Endometrium (tissue), 2 donors: Measurements from ENCODE around the gene PTPRD.
"Not testable (repeated sequence)": the region's sequence is repeated elsewhere in the genome, so short reads cannot be mapped to it uniquely, and the experiment has no call there.

Experiments used
- FAIRE-seq: peaks from 2 replicates; lab custom pipeline; 2012; peaks lifted over from hg19 to GRCh38; lab: Jason Lieb, UNC
- donor health status: control.
- donor health status: control.

Gene PTPRD

DNA sequence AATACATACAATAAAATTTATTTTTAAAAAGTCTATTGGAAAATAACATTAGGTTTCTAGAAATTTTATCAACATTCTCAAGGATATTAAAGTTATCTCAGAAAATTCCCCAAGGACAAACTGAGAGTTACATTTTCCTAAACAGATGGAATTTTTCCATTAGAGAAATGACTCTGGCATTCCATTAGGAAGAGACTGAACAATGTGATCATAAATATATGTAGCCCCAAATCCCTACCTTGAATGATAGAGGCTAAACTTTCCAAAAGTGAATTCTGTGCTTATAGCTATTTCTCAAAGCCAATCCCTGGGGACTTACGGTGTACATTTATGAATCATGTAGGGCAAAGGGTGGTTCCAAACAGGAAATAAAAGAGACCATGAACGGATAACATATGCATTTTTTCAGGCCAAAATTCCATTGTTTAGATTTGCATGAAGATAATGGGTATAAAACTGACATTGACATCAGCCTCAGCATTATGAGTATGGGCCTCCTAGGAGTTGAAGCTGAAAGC is 1632.2 kb downstream of the PTPRD start:
- no peak for FAIRE-seq

DNA sequence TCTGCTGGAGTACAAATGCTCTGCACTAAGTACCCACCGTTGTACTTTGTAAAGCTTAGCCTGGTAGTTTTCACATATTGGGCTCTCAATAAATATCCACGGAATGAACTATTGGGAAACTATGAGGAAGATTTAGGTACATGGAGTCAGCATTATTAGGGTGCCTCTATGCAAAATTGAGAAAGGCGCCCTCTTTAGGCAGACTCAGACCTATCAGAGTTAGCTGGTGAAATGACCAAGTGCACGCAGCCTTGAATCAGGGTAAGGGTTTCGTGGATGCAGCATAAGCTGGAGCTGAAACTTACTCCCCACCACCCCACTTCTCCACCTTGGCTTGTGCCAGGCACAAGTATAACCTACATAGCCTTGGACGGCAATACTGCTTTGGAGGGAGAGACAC is 1634.5 kb downstream of the PTPRD start:
- no peak for FAIRE-seq

DNA sequence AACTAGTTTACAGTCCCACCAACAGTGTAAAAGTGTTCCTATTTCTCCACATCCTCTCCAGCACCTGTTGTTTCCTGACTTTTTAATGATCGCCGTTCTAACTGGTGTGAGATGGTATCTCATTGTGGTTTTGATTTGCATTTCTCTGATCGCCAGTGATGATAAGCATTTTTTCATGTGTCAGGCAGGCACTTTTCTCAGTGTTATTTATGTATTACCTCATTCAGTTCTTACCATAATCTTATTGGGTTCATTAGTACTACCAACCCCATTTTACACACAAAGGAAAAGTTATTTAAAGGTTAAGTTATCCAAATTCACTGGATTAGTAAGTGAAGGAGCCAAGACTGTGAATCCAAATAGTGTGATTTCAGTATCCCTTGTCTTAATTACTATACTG is 1644.5 kb downstream of the PTPRD start:
- not testable (repeated sequence) for FAIRE-seq

DNA sequence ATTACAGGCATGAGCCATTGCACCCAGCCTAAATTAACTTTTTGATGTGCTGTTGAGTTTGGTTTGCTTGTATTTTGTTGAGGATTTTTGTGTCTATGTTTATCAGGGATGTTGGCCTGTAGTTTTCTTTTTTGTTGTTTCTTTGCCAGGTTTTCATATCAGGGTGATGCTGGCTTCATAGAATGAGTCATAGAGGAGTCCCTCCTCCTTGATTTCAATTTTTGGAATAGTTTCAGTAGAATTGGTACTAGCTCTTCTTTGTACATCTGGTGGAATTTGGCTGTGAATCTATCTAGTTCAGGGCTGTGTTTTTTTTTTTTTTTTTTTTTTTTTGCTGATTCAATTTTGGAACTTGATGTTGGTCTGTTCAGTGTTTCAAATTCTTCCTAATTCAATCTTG is 1648.9 kb downstream of the PTPRD start:
- no peak for FAIRE-seq

DNA sequence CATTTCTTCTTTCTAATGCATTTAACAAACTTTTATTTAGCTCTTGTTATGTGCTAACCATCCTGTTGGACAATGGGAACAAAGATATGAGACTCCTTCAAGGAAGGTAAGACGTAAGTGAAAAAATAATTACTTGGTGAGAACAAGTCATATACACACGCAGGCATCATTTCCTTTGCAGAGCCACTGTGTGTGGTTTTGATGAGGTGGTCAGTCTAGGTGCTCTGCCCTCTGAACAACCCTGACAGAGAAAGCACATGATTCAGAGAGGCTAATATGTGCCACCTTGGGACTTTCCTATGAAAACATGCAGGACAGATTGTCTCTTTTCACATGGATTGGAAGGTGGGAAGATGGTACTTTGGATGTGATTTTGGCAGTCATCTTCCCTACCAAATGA is 1650.7 kb downstream of the PTPRD start:
- FAIRE-seq: no peak

DNA sequence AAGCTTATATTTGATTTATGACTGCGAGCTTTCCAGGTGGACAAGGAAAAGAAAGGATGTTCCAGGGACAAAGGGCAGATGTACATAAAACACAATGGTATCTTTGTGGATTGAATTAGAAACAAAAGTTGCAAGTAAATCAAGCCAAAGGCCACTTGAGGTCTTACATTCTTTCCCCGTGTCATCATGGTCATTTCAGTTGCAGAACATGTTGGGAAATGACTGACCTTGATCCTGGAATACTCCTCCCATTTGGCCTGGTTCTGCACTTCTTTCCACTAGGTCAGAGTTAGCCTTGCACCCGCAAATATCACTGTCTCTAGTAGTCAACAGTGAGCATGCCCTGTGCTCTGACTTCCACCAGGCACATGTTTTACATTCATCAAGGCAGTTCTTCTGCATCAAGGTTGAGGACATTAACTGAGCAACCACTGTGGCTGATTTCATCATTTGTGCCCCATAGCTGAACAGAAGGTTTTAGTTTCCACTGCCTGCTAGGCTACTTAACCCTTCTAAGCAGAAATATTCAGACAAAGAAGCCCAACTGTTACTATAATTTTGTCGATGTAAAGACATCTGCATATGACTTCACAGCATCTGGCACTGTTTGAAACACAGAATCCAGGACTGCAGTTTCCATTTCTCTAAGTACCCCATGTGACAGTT is 1651.5 kb downstream of the PTPRD start:
- FAIRE-seq: no peak

DNA sequence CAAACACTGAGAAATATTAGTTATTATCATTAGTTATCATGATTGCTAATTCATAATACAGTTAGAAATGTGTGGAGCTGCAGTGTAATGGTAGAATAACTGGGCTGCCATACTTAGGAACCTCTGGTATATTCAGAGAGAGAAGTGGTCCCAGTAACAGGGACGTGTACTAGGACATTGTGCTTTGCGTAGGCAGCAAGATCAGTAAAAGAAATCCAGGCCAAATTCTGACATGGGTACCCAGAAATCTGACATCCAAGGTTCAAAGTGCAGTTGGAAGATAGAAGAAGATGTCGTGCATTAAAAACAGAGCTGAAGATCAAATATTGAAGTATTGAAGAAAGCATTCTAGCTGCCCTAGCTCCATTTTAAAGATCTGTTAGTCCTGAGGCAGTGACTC is 1652.5 kb downstream of the PTPRD start:
- FAIRE-seq: no peak

DNA sequence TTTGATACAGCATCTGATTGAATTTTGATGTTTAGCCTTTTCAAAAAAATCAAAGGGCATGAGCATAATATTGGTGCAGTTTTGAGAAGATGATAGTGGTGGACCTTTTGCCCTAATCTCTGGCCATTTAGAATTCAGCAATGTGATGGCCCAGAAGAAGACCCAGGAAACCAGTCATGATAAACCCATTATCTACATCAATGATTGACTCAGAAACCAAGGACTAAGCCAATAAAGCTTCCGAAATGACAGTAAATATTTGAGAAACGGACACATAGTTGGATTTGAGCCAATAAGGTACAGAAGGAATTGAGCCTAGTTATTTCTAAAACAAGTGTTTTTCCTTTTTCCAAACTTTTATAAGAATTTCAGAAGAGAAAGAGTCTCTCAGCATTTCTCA is 1654.4 kb downstream of the PTPRD start:
- no peak for FAIRE-seq

DNA sequence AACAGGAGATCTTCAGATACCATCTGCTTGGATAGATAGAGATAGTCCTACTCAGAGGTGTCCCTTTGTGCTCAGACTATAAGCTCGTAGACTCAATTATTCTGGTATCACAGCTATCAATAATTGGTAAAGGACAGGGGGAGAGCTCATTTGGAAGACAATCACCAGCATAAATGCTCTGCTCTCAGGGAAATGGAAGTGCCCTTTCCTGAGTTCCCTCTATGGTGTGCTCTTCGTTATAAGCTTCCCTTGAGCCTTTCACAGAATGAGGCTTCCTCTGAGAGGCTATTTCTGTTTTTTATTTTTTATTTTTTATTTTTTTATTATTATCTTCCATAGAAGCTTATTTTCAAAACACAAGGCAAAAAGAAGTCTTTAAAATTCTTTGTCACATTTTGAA is 1657.5 kb downstream of the PTPRD start:
- no peak for FAIRE-seq

DNA sequence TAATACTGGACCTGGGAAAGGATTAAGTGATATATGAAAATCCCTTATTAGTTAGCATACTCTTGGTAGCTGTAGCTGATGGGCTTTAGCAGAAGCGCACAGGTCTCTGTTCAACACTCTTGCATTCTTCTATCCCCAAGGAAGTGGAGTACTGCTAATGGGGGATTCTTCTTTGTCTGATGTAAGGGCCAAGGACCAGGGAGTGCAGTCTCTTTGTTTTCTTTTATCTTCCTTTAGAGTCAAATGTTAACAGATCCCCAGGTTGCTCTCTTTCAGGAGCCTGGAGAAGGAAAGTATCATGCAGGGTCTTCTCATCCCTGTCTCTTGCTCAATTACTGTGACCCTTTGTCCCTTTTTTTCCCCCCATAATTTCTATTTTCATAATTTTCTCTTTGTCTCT is 1666.3 kb downstream of the PTPRD start:
- no peak for FAIRE-seq

DNA sequence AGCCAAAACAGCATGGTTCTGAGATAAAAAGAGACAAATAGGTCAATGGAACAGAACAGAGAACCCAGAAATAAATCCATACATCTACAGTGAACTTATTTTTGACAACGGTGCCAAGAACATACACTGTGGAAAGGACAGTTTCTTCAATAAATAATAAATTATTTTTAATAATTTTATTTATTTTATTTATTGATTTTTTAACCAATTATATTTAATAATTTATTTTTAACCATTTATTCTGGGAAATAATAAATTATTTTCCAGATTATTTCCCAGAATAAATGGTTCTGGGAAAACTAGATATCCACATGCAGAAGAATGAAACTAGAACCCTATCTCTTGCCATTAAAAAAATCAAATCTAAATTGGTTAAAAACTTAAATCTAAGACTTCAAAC is 1669.4 kb downstream of the PTPRD start:
- FAIRE-seq: peak; percentile 33

DNA sequence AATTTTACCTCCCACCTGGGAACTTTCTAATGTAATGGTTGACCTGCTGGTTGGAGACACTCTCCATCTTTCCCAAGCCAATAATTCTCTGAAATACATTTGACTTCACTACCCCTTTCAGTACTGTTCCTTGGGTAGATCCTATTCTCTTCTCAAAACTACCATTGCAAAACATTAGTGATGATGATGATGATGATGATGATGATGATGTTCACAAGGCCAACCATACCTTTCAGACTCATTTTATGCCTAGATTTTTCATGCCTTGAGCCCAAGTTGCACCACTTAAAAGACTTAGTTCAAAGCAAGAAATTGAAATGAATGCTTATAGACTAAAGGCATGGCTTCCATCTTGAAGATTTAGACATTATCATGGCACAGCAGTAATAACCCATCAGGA is 1672.2 kb downstream of the PTPRD start:
- FAIRE-seq: no peak

DNA sequence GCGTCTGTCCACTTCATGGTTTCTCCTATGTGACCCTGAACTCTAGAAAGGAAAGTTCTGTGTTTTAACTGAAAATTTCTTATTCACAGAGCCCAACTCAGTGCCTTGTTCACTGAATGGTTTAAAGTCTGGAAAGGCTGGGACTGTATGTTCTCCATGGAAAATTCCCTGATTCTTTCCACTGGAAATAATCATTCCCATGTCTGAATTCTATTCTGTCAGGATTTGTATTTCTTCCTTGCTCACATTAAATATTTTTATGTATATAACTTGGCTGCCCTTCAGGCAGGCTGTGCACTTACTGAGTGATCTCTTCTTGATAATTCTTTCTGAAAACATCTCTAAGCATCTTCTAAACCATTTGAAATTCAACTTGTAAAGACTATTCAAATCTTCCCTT is 1686.3 kb downstream of the PTPRD start:
- FAIRE-seq: no peak

DNA sequence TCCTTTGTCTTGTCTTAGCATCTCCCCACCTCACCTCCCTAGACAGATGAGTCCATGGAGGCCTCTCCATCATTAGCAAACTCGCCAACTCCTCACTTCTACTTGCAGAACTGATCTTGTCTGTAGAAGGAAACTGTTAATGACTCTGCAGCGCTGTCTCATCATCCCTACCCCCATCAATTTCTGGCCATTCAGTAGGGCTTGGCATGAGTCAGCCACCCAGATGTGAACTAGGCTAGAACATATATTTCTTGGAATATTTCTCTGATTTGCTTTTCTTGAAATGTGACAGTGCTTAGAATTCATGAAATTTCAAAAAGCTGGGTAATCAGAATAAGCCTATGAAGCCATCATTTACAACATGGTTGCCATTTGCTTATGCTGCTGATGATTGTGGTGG is 1688.2 kb downstream of the PTPRD start:
- FAIRE-seq: no peak

DNA sequence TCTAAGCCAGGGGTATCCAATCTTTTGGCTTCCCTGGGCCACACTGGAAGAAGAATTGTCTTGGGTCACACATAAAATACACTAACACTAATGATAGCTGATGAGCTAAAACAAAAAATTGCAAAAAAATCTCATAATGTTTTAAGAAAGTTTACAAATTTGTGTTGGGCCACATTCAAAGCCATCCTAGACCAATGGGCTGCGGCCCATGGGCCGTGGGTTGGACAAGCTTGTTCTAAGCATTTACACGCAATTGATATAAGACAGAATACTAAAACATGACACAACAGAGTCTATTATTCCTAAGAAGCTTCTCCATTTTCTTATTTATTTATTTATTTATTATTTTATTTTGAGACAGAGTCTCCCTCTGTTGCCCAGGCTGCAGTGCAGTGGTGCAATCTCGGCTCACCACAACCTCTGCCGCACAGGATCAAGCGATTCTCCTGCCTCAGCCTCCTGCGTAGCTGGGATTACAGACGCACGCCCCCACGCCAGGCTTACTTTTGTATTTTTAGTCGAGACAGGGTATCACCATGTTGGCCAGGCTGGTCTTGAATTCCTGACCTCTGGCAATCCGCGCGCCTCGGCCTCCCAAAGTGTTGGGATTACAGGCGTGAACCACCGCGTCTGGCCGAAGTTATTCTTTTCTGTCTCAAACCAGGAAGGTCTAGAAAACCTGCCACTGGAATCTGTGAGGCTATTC is 1692.2 kb downstream of the PTPRD start:
- FAIRE-seq: not testable (repeated sequence)

DNA sequence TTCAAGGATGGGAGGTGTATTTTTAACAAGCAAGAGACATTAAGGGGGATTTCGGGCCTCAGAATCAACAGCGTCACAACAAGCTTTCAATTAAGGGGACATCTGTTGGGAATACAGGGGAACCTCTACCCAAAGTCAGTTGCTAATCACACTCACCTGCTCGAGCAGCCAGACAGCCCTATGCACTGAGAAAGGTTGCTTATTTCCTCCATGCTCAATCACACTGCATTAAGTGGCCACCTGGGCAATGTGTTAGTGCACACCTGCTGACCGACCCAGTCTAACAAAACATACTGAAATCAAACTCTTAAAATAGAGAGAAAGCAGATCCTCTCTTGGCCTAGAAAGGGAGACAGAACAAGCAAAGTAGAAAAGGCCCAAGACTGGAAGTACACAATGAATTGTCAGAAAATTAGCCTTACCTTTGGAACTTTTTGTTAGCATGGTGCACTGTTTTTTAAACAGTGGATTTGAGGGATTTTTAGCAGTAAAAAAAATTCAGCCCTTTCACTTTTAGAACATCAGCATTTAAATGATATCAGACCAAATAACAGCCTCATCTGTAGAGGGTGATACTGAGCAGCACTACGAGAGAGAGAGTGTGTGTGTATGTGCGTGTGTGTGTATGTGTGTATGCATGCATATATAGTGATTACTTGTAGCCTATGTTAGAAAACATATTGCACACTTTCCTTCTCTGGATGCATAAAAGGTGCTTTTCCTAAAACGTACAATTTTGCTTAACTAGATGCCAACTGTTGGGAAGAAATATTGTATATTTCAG is 1694.7 kb downstream of the PTPRD start:
- no peak for FAIRE-seq

DNA sequence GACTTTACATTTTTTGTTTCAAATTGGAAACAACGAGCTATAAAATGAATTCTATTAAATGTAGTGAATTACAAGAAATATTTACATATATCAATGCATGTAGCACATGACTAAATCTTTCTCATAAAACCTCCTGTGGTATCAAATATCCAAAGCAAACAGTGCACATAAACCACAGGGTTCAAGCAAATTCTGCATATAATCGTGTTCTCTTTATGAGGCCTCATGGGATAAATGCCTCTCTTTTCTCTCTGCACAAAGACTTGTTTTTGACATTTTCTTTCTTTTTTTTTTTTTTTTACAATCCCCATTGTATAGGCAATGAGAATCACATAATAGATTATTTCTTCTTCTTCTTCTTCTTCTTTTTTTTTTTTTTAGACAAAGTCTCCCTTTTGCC is 1696.0 kb downstream of the PTPRD start:
- no peak for FAIRE-seq

DNA sequence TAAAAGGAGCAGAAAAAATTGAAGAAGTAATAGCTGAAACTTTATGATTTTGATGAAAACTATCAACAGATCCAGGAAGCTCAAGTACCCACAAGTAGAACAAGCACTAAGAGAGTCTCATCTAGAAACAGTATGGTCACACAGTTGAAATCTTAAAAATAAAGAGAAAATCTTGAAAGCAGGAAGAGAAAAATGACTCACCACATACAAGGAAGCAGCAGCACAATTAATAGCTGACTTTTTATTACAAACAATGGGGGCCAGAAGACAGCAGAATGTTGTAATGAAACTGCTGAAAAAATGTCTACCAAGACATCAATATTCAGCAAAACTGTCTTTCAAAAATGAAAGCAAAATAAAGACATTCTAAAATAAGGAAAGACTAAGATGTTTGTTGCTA is 1704.9 kb downstream of the PTPRD start:
- FAIRE-seq: no peak

DNA sequence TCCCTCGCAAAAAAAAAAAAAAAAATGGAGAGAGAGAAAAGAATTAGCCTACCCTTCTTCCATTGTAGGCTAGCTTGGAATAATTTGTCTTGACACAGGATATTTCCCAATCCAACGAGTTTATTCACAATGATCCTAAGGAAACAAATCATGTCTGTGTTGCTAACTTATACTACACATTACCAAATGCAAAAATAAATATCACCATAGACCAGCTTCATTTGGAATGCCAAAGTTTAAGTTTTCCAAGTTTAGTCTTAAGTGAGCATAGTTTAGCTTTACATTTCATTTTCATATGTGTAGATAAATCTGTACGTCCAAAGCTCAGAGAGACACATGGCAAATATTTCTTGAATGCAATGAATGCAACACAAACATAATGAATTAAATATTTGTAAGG is 1707.1 kb downstream of the PTPRD start:
- FAIRE-seq: no peak

DNA sequence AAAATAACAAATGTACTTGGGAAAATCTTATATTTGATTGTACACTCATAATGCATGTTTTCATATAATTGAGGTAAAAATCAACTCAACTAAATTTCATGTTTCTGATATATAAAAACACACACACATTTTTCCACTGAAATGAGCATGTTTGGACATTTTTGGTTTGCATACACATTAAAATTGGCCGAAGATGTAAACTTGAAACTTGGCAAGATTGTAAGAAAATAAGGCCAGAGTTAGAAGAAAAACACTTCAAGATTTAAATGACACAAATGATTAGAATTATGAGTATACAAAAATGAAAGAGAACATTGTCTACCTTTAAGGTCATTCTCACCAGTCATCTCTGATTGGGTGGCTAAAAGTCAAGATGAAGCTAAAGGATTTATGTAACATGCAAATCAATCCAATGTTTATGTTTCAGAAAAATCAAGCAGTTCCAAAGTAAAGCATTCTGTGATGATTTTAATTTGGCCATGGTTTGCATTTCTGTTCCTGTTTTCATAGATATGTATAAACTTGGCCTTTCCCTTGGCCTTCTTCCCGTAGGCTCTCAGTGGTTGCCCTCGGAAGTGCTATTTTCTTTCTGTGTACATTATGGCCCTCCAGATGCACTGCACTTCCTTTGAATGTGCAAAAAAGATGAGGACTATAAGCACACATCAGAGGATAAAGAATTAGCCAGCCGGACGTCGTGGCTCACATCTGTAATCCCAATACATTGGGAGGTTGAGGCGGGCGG is 1707.9 kb downstream of the PTPRD start:
- FAIRE-seq: no peak

DNA sequence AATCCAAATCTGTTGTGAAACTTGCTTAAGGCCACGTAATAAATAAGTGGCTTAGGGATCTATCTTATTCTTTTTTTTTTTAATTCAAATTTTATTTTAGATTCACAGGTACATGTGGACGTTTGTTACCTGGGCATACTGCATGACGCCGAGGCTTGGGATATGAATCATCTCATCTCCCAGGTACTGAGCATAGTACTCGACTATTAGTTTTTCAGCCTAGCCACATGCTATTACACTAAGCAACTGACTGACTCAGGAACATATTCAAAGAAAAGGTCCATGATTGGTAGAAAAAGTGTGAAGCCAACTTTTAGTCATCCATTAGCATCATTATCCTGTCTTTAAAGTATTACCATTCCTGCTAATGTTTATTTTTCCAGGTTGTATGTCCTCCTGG is 1709.7 kb downstream of the PTPRD start:
- no peak for FAIRE-seq

DNA sequence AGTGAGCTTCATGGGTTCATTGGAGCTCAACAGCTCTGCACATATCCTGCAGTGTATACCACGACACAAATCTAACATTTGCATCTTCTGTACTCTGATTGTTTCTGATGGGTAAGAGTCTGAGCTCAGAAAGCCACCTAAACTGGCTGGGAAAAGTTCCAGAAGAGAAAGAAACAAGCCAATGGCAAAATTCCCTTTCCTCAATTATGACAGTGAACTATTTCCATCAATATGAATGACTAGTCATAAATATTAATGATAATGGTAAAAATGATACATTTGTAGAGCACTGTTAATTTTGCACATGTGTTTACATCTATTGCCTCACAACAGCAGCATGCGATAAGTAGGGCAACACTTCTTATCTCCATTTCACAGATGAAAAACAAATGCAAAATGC is 1711.7 kb downstream of the PTPRD start:
- FAIRE-seq: no peak
